Activated T-cell treated with anti-CD3 and anti-CD28 coated beads, Interleukin-2, amount 50 U/mL, for 4 hours (primary cell): Measurements from ENCODE around the gene FCRL4. TPM values are rescaled to one million over a fixed set of nuclear protein-coding genes. Genes with fewer than 3 reads are reported as not detected.
A peak's percentile ranks its signal among the peaks of the same experiment; 100 is the strongest.

Source experiments
- ATAC-seq, 2 donors: fragments of 200-7000 bp; cut with Tn5 transposase; one replicate each; pipeline ENCODE4 v1.10.0; 2021
- DNase-seq: peaks from one replicate; pipeline ENCODE4 v3.0.0-alpha.2; 2020
- H3K27me3 Mint-ChIP-seq: one replicate; pipeline ENCODE4 v1.8.0; 2021; ENCODE audit warnings: low read depth, mixed read lengths
- H3K36me3 Mint-ChIP-seq: one replicate; pipeline ENCODE4 v1.8.0; 2022; ENCODE audit warnings: mixed read lengths; ENCODE audit not compliant: insufficient read depth
- H3K4me1 Mint-ChIP-seq: one replicate; pipeline ENCODE4 v1.8.0; 2021; ENCODE audit warnings: low read depth, mixed read lengths
- H3K4me3 Mint-ChIP-seq: one replicate; pipeline ENCODE4 v1.8.0; 2021; ENCODE audit warnings: mild to moderate bottlenecking, moderate library complexity, mixed read lengths
- H3K9me3 Mint-ChIP-seq: one replicate; pipeline ENCODE4 v1.8.0; 2021; ENCODE audit warnings: mixed read lengths
- total RNA-seq, 3 donors: library from RNA; stranded (reverse); gene quantifications; one replicate each; pipeline ENCODE4 v1.2.1, GENCODE V29; 2021

FCRL4 gene
- total RNA-seq, result not detected

DNA sequence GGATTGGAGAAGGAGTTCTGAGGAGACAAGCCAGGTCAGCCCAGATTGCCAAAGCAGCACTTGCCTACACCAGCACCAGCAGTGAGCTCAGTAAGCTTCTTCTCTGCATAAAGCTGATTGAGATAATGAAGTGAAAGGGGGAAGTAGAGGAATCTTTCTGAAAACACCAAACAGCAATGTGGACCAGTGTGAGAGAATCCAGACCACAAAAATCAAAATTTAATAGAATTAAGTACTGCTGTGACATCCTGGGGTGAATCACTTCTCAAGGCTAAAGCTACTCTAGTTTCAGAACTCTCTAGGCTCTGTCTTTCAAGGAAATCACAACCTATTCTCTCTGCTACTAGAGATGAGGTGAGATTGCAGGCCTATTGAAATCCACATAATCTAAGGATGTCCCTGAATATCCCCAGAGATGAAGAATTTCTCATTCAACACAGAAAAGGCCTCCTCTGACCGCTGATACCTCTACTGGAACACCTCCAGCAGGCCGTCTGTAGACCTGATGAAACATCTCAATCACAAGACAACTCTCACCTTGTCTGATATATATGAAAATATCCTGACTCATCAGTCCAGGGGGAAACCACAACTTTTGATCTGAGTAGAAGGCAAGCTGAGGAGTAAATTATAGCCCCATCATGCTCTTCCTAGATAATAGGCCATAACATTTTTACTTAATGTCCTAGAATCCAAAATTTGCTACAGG is at the start of gene FCRL4:
Gene FCRL4 (minus strand): TSS at position 127 of the 709 bp plus-strand sequence. CDS start 141 bp downstream, outside the sequence.
- ATAC-seq, result peak in 1 of 2 donors; percentile 46
- Mint-ChIP-seq H3K4me1 (peaks cover 3% of the 10 kb centered on the region), H3K4me3 (no peak within 1 kb of the TSS)

DNA sequence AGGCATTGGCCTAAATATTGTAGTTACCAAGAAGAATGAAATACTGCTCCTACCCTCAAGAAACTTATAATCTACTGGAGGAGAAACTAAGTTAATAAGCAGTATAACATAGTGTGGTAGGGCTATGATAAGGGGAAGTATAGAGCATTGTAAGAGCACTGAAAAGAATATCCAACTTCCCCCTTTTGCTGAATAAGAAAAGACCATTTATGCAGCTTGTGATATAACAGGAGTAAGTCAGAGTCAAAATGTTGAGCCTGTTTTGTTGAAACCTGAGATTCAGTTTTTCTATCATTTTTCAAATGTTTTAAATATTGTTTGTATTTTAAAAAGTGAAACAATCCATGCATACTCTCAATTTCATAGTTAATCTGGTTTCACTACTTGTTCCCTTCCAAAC is 48.3 kb upstream of the FCRL4 start:
- DNase-seq (no peak), ATAC-seq (no peak)
- Mint-ChIP-seq H3K36me3 (no peaks in the 10 kb centered on the region), H3K4me3 (no peak overlapping the region), H3K27me3 (peaks cover 7% of the 10 kb centered on the region), H3K9me3 (no peaks in the 10 kb centered on the region), H3K4me1 (no peaks in the 10 kb centered on the region)

More for the DNA sequence above, at the start of gene FCRL4:
- Mint-ChIP-seq H3K9me3 (no peaks in the 10 kb centered on the region), H3K27me3 (peaks cover 26% of the 10 kb centered on the region), H3K36me3 (no peaks in the 10 kb centered on the region)
- no peak for DNase-seq

DNA sequence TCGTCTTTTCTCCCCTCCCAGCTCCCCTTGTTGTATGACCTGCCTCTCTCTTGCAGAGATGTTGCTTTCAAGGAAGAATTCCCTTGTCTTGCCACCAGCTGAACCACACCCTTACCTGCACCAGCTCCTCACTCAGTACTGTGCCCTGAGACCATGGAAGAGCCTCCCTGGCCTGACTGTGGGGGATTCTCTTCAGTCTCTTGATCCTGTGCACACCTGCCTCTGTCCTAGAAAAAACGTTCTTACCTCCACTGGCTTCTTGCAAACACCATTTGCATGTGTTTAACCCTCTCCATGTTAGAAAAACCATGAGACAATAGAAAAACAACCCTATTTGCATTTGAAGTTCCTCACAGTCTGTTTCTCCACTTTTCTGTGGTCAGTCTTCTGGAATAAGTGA is 43.3 kb upstream of the FCRL4 start:
- no peaks in the 10 kb centered on the region for H3K9me3 Mint-ChIP-seq
- H3K4me1 Mint-ChIP-seq, result no peaks in the 10 kb centered on the region
- ATAC-seq (no peak), DNase-seq (no peak)
- no peaks in the 10 kb centered on the region for H3K36me3 Mint-ChIP-seq
- no peak overlapping the region for H3K4me3 Mint-ChIP-seq
- peaks cover 7% of the 10 kb centered on the region for H3K27me3 Mint-ChIP-seq

DNA sequence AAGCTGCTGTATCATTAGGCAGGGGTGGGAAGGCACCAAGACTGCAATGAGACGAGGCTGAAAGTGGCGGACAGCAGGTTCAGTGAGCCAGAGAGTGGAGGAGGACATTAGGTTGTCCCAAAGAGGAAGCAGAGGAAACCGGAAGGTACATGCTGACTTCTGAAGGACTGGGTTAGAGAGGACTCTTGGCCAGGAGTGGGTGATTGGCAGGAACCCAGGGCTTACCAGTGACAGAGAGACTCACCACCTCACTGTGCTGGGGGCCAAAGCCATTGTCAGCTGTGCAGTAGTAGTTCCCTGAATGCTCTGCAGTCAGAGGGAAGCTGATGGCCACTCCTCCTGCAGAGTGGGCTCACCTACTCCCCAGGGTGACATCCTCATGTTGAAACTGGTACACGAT is 41.9 kb upstream of the FCRL4 start:
- DNase-seq (no peak), ATAC-seq (no peak)
- H3K27me3 Mint-ChIP-seq, result peaks cover 7% of the 10 kb centered on the region
- no peaks in the 10 kb centered on the region for H3K9me3 Mint-ChIP-seq
- H3K4me1 Mint-ChIP-seq, result no peaks in the 10 kb centered on the region
- H3K4me3 Mint-ChIP-seq, result no peak overlapping the region
- H3K36me3 Mint-ChIP-seq, result no peaks in the 10 kb centered on the region

DNA sequence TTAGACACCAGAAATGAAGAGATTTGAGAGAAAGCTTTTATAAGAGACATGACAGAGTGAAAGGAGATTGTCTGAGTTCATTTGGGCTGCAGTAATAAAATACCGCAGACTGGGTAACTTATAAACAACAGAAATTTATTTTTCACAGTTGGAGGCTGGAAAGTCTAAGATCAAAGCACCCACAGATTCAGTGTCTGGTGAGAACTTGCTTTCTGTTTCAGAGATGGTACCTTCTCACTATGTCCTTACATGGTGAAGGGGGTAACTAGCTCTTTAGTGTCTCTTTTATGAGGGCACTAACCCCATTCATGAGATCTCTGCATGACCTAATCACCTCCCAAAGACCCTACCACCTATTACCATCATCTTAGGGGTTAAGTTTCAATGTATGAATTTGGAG is 30.9 kb upstream of the FCRL4 start:
- ATAC-seq (peak in 1 of 2 donors; percentile 32), DNase-seq (no peak)
- Mint-ChIP-seq H3K36me3 (no peaks in the 10 kb centered on the region), H3K27me3 (peaks cover 21% of the 10 kb centered on the region), H3K4me1 (no peaks in the 10 kb centered on the region), H3K4me3 (no peak overlapping the region), H3K9me3 (peaks cover 10% of the 10 kb centered on the region)

DNA sequence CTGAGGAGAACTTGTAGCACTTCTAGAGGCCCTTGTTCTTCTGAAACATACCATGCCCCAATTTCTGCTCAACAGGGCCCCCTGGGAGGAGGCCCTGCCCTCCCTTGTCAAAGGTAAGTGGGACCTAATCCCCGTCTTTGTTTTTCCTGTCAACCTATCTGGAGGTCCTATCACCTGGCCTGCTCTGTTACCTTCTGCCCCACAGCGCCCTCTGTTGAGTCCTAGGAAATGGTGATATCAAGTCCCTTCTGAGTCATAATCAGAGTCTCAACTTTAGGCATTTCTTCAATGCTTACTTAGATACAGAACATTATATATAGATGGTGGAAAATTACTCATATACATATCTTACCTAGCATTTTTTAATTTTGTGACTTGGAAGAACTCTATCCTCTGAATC is 28.2 kb upstream of the FCRL4 start:
- H3K36me3 Mint-ChIP-seq, result no peaks in the 10 kb centered on the region
- H3K9me3 Mint-ChIP-seq, result no peaks in the 10 kb centered on the region
- no peaks in the 10 kb centered on the region for H3K4me1 Mint-ChIP-seq
- no peak overlapping the region for H3K4me3 Mint-ChIP-seq
- H3K27me3 Mint-ChIP-seq, result peaks cover 20% of the 10 kb centered on the region
- DNase-seq (no peak), ATAC-seq (peak in 1 of 2 donors; percentile 38)

DNA sequence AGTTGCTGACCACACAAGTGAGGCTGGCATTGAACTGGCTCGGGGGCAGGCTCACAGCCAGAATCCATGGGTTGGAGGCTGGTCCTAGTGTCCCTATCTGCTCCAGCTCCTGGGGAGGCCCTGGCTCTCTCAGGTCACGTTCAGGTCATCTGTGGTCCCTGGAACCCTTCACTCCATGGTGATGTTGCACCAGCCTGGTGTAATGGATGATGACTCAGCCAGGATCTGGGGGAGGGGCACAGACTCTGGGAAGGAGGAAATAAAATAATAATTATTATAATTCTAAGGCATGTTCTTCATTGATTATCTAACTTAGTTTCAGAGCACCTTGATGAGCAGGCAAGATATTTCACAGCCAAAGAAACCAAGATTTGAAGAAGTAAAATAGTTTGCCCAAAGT is 26.6 kb upstream of the FCRL4 start:
- Mint-ChIP-seq H3K36me3 (no peaks in the 10 kb centered on the region), H3K9me3 (no peaks in the 10 kb centered on the region), H3K27me3 (peaks cover 18% of the 10 kb centered on the region), H3K4me1 (no peaks in the 10 kb centered on the region), H3K4me3 (no peak overlapping the region)
- DNase-seq (no peak), ATAC-seq (no peak)

DNA sequence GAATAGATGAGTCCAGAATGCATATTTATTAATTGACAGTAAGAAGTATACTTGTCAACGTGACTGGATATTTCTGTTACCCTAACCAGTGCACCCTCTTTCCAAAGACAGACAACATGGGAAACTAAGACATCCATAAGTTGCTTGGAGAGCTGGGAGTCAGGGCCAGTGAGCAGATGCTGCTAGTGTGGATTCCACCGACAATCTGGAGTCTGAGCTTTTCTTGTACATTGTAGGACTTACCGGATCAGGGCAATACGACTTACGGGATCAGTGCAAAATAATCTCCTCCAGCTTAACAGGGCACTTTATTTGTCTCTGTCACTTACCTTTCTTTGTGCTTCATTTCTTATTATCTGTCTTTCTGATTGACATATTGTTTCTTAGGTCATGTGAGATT is 24.6 kb upstream of the FCRL4 start:
- ATAC-seq (no peak), DNase-seq (no peak)
- H3K4me3 Mint-ChIP-seq, result no peak overlapping the region
- H3K27me3 Mint-ChIP-seq, result peaks cover 21% of the 10 kb centered on the region
- no peaks in the 10 kb centered on the region for H3K9me3 Mint-ChIP-seq
- H3K36me3 Mint-ChIP-seq, result no peaks in the 10 kb centered on the region
- no peaks in the 10 kb centered on the region for H3K4me1 Mint-ChIP-seq

DNA sequence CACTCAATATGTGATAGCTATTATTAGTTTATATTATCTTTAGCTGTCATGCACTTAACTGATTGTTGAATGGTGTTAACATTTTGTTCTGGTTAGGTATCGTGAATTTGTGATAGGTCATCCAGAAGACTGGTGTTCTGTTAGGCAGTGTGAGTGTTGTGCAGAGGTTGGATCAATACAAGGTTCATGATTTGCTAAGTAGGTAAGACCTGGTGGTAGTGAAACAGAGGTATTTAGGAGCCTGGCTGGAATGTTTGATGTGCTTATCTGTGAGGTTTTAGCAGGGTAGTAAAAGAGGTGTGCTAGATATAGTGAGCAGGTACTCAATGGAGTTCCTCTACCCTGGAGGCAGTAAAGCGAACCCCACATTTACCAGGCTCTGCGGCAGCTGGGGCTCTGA is 20.3 kb upstream of the FCRL4 start:
- H3K4me3 Mint-ChIP-seq, result no peak overlapping the region
- peaks cover 9% of the 10 kb centered on the region for H3K27me3 Mint-ChIP-seq
- H3K9me3 Mint-ChIP-seq, result no peaks in the 10 kb centered on the region
- no peaks in the 10 kb centered on the region for H3K4me1 Mint-ChIP-seq
- H3K36me3 Mint-ChIP-seq, result no peaks in the 10 kb centered on the region
- no peak for DNase-seq
- no peak for ATAC-seq

DNA sequence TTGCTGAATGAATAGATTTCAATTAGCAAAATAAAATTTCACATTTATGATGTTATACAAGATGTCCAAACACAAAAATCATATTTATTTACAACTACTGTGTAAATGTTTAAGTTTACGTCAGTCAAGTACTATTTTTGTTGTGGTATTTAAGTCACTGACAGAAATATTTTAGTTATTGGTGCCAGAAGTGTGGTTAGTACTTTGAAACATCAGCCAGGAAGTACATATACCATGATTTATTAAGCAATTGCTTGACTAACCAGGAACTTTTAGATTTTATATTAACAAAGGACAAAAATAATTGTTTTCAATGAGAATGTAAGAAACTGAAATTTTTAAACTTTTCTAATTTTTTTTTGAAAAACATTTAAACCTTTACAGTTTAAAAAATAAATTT is 2.4 kb upstream of the FCRL4 start:
- DNase-seq, result no peak
- Mint-ChIP-seq H3K4me1 (peaks cover 3% of the 10 kb centered on the region), H3K36me3 (no peaks in the 10 kb centered on the region), H3K4me3 (no peak overlapping the region), H3K27me3 (peaks cover 32% of the 10 kb centered on the region), H3K9me3 (no peaks in the 10 kb centered on the region)
- no peak for ATAC-seq

DNA sequence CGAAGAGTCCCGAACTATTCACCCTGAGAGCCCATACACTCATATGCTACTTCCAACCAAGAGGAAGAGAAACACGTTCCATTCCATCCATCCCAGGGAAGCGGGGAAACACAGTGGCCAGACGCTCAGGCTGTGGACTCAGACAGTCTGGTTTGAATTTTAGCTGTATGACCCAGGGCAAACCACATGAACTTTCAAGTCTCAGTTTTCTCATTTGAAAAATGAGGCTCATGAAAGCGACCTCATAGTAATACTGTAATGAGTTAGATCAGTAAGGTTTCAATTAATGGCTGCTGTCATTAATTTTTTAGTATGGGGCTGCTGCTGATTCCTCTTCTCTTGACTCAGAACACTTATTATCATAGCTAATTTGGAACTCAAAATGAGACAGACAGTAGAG is 1.5 kb downstream of the FCRL4 start:
- DNase-seq, result no peak
- peaks cover 26% of the 10 kb centered on the region for H3K27me3 Mint-ChIP-seq
- H3K36me3 Mint-ChIP-seq, result no peaks in the 10 kb centered on the region
- H3K9me3 Mint-ChIP-seq, result no peaks in the 10 kb centered on the region
- H3K4me1 Mint-ChIP-seq, result peaks cover 3% of the 10 kb centered on the region
- H3K4me3 Mint-ChIP-seq, result no peak overlapping the region
- no peak for ATAC-seq

DNA sequence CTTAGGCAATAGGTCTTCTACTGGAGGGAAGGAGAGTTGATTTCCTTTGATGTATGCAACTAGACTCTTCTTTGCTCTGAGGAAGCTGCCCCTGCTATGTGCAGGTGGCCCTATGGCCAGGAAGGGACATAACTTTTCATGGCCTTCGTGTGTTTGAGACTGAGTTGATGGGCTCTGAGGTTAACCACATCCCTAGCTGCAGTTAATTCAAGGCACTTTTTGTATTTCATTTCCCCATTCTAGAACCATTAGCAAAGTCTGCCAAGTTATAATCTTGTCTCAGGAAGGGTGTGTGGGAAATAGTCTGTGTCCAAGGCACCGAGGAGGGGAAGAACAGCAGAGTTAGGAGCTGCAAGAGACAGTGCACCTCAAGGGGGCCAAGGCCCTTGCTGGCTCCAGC is 2.5 kb downstream of the FCRL4 start:
- ATAC-seq, result no peak
- Mint-ChIP-seq H3K4me3 (no peak overlapping the region), H3K9me3 (no peaks in the 10 kb centered on the region), H3K4me1 (peaks cover 3% of the 10 kb centered on the region), H3K36me3 (no peaks in the 10 kb centered on the region), H3K27me3 (peaks cover 23% of the 10 kb centered on the region)
- no peak for DNase-seq

DNA sequence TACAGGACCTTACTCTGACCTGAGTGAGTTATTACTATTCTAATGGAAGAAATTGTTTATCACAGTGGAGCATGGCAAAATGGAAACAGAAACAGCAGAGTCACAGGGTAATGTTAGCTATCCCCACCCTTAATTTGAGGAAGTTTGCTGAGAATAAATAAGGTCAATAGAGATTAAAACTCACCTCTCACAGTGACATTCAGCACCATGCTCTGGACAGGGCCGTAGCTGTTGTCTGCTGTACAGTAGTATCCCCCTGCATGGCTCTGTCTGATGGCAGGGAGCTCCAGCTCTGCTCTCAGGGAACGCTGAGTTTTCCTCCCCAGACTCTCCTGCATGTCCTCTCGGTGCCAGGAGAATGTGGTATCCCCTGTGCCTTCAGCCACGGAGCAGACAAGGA is 11.9 kb downstream of the FCRL4 start:
- no peaks in the 10 kb centered on the region for H3K9me3 Mint-ChIP-seq
- ATAC-seq (no peak), DNase-seq (no peak)
- H3K36me3 Mint-ChIP-seq, result no peaks in the 10 kb centered on the region
- H3K4me3 Mint-ChIP-seq, result no peak overlapping the region
- H3K4me1 Mint-ChIP-seq, result no peaks in the 10 kb centered on the region
- peaks cover 11% of the 10 kb centered on the region for H3K27me3 Mint-ChIP-seq

DNA sequence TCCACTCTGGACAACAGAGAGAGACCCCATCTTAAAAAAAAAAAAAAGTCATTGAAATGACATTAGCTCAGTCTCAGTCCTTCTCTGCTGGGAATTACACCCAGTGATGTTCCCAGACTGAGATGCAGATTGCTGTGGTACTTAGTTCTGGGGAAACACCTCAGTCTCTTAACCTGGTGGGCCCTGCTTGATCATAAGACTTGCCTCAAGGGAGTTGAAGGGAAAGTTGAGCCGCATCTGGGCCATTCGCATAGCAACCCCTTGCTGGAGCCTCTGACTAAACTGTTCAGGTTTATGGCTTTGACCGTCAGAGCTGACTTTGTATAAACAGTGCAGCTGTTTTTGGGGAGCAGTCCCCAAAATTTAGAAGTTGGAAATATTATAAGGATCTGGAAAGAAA is 13.4 kb downstream of the FCRL4 start:
- no peak for ATAC-seq

DNA sequence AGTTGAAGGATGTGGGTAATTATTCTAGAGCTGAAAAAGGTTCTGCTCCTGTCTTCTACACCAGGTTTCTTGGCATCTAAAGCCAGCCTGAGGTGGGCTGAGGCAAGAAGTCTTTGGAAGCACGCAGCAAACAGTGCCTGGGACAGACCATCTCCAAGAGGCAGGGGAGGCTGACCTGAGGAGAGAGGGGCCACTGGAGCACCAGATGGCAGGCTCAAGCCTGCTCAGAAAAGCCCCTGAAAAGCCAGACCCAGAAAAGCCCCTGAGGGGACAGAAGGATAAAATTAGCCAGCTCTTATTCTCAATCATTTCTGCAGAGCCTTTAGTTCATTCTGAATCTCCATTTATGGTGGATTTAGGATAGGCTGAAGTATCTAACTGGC is 17.1 kb downstream of the FCRL4 start:
- no peaks in the 10 kb centered on the region for H3K36me3 Mint-ChIP-seq
- DNase-seq (no peak), ATAC-seq (no peak)
- H3K4me3 Mint-ChIP-seq, result no peak overlapping the region
- H3K9me3 Mint-ChIP-seq, result no peaks in the 10 kb centered on the region
- no peaks in the 10 kb centered on the region for H3K4me1 Mint-ChIP-seq
- H3K27me3 Mint-ChIP-seq, result peaks cover 7% of the 10 kb centered on the region

More for the DNA sequence above, 13.4 kb downstream of the FCRL4 start:
- H3K4me1 Mint-ChIP-seq, result no peaks in the 10 kb centered on the region
- no peak for DNase-seq
- H3K9me3 Mint-ChIP-seq, result no peaks in the 10 kb centered on the region
- H3K36me3 Mint-ChIP-seq, result no peaks in the 10 kb centered on the region
- no peak overlapping the region for H3K4me3 Mint-ChIP-seq
- H3K27me3 Mint-ChIP-seq, result peaks cover 11% of the 10 kb centered on the region
